Activated CD8-positive, alpha-beta memory T cell treated with anti-CD3 and anti-CD28 coated beads, Interleukin-2, amount 50 U/mL, for 1 hour (primary cell): ENCODE data around the gene PSMB2.
A peak's percentile ranks its signal among the peaks of the same experiment; 100 is the strongest.

Experiments
- DNase-seq: peaks from one replicate; pipeline ENCODE4 v3.0.0-alpha.2; 2020; ENCODE audit errors: extremely low read depth

Gene PSMB2

DNA sequence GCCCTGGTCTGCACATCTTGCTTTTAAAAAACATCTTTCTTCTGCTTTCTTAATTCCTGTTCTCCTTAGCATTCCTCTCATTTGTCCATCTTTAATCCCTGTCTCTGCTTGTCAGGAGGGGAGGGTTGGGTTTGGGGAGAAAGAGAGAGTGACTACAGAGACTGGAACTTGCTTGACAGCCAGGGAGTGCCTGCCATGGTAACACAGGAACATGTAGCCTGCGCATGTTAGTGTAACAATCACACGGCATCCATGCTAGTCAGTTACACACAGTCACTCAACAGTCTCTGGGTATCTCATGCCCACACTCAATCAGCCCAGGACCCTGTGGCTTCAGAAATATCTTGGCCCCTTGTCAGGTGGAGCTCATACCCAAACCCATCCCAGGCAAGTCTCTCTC lies 69.0 kb downstream of the PSMB2 start:
- no peak for DNase-seq

DNA sequence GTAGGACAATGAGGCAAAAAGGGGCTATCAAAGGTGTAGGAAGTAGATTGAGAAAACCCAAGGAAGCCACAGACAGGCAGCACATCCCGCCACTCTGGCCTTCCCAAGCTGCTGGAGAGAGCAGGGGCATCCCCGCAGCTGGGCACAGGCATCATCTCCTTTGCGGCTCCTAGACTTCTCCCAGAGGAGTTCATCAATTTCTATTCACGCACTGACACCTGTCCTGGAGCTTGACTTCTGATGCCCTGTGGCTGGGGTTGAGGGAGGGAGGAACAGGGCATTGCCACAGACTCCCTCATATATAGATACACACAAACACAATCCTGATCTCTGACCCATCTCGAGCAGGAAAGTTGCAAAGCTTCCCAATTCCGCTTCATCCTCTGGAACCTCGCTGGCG lies 70.1 kb downstream of the PSMB2 start:
- no peak for DNase-seq

DNA sequence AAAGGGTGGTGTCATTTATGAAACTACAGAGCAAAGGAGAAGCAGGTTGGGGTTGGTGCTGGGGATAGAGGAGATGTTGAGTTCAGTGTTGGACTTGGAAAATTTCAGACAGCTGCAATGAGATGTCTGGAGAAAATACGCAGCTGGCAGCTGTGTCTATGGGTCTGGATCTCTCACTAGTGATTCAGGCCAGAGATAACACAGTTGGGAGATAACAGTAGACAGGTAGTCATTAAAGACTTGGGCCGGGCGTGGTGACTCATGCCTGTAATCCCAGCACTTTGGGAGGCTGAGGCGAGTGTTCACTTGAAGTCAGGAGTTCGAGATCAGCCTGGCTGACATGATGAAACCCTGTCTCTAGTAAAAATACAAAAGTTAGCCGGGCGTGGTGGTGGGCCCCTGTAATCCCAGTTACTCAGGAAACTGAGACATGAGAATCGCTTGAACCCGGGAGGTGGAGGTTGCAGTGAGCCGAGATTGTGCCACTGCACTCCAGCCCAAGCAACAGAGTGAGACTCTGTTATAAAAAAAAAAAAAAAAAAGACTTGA lies 70.7 kb downstream of the PSMB2 start:
- DNase-seq: no peak

DNA sequence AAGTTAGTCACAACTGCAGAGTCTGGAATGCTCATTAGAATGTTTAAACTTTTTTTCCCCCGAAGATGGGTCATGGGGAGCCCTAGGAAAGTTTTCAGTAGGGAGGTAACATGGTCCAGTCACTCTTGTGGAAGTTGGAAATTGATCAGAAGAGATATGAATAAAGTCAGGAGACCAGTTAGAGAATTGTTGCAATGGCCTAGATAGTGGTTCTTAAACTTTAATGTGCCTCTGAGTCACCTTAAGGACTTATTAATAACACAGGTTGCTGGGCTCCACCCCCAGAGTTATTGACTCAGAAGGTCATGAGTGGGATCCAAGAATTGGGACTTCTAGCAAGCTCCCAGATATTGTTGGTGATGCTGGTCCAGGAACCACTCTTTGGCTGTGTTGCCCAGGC lies 71.4 kb downstream of the PSMB2 start:
- DNase-seq: no peak

DNA sequence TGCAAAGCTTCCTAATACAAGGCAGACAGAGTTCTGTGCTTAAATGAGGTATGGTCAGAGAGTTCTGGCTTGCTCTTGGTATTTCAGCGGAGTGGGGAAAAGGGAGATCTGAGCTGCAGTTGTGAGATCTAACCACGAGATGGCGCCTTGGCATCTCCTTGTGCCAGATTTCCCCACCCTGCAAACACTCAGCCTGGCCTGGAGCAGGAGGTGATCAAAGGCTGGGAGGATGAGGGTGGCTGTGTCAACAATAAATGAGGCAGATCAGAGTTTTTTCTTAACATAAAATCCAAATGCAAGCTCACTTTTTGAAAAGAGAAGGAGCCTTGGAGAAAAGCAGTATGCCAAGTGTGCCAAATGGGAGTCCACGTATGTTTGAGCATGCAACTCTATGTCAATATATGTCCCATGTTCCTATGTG lies 72.3 kb downstream of the PSMB2 start:
- no peak for DNase-seq

DNA sequence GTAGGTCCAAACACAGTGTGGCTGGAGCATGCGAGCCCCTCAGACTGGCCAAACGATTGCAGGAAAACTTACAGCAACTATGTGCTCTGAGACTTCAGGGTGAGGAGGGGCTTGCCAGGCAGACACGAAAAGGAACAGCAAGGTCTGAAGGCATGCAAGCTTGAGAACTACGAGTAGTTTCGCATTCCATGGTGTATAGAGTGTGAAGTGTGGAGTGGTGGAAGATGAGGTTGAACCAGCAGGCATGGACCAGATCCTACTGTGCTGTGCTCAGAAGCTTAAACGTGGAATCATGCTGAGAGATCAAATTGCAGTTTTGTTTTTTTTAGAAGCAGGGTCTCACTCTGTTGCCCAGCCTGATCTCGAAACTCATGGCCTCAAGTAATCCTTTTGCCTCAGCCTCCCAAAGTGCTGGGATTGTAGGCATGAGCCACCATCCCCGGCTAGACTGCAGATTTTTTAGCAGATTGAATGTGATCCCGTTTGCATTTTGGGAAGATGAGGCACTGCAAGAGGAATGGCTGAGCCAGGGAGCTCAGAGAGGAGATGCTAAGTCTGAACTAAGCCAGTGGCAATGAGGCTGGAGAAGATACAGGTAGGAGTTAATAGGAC lies 73.3 kb downstream of the PSMB2 start:
- DNase-seq: no peak

DNA sequence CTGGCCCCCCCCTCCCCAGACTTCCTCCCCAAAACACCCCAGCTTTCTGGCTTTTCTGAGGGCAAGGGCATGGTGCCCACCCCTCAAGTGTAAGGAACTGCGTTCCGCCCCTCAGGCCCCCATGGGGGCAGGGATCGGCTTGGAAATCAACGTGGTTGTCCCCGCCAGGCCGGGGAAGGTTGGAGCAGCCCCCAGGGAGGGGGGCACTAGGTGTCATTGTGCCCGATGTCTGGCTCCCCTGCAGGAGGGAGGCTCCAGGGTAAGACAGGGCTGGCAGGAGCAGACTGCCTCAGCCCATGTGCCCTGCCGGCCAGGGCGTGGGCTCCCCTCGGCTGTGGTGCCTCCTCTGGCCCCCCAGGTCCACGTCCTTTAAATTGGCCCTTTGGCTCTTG lies 75.6 kb downstream of the PSMB2 start:
- DNase-seq: no peak

DNA sequence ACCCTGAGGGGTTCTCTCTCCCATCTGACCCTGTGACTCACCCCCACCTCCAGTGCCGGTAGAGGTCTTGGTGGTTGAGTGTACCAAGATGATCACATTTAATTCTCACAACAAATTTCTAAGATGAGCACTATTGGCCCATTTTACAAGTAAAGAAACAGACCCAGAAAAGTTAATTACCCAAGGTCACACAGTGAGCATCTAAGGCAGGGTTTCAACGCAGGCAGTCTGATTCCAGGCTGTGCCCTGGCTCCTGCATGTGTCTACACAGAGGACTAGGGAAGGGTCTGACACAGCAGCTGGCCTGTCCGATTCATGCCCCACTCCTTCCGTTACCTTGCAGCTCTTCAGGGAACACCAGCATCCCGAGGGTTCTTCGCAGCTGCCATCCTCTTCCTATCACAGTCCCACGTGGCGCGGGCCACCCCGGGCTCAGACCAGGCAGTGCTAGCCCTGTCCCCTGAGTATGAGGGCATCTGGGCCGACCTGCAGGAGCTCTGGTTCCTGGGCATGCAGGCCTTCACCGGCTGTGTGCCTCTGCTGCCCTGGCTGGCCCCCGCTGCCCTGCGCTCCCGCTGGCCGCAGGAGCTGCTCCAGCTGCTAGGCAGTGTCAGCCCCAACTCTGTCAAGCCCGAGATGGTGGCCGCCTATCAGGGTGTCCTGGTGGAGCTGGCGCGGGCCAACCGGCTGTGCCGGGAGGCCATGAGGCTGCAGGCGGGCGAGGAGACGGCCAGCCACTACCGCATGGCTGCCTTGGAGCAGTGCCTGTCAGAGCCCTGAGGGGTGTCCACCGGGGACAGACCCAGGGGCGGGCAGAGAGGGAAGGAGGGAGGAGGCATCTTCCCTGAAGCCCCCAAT lies 76.2 kb downstream of the PSMB2 start:
- DNase-seq: no peak

DNA sequence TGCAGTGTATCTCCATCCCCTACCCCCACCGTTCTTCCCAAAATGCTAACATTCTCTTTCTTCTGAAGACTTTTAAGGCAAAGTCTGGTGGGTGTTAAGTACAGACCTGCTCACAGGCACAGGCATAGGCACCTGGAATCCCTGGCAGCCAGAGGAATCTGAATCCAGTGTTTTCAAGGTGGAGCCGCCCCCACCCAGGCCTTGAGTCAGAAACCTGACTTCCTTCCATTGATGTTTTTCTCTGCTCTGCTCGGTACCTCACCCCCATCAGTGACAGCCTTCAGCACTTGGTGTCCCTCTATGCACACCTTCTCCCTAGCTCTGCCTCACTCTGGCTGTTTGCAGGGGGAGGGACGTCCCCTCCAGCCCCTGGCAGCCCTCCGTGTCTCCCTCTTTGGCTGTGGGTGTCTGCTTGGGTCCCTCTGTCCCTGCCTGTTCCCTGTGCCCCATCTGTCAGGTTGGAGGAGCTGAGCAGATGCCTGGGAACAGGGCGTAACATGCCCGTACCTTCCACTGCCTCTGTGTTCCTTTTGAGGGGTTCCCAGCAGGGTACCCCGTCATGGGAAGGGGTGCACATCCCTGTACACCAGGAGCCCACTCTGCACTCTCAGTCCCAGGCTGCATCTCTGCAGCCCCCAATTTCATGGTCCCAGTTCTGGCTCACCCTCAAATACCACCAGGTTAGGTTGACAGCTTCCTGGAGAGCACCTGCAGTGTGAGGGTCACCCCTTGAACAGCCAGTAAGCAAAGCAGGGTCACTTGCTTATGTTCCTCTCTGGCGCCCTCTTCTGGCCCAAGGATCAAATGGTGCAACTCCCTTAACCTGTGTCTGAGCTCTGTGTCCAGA lies 77.1 kb downstream of the PSMB2 start:
- peak; percentile 52 for DNase-seq

DNA sequence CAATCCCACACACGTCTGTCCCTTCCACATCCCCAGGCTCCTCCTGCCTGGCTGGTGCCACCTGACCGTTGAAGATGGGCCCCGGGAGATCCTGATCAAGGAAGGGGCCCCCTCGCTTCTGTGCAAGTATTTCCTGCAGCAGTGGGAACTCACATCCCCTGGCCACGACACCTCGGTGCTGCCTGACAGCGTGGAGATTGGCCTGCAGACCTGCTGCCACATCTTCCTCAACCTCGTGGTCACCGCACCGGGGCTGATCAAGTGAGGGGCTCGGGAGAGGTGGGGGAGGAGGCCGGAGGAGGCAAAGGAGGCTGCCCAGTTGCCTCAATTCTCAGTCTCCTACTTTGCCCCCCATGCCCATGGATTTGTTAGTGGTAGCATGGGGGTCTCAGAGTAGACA lies 78.2 kb downstream of the PSMB2 start:
- DNase-seq: no peak

DNA sequence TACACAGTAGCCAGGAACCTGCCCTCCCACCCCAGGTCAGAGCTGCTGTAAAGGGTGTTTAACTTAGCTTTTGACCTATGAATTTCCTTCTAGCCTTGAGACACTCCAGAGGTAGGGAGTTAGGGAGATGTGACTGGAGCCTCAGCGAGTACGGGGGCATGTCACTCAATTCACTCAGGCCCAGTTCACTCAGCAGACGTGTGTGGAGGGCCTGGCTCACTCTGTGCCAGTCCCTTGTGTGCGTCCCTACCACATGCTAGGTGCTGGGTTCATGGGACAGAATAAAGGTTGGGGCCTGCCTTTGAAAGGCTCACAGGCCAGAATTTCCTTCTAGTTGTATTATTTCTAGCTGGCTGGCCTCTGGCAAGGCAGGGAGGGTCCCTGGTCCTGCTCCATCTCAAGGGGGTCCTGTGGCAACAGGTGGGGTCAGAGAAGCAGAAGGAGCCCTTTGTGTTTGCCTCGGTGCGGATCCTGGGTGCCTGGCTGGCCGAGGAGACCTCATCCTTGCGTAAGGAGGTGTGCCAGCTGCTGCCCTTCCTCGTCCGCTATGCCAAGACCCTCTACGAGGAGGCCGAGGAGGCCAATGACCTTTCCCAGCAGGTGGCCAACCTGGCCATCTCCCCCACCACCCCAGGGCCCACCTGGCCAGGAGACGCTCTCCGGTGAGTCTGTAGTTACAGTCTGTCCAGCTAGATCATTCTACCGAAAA lies 79.2 kb downstream of the PSMB2 start:
- DNase-seq: no peak

DNA sequence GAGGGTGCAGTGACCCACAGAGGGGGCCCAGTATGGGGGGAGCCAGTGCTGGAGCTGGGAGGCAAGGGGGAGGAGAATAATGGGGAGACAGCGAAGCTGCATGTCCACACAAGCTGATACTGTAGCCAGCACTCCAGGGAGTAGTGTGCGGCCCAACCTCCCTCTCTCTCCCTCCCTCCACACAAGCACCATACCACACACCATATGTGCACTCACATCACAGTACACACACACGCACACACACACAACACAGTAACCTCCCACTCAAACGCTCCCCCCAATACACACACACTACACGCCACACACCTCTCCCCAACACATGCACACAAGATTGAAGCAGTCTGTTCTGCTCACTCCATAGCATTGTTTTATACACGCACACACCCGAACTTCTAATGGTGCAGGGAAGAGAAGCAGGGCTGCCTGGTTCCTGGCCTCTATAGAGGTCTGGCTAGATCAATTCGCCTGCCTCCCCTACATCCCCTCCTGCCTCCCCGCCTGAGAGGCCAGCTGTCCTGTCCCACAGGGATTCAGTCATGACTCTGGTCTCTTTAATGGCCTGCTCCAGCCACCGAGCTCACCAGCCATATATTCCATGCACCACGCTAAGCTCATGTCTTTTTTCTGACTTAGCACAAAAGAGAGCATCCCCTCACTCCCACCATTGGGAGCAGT lies 79.9 kb downstream of the PSMB2 start:
- no peak for DNase-seq

DNA sequence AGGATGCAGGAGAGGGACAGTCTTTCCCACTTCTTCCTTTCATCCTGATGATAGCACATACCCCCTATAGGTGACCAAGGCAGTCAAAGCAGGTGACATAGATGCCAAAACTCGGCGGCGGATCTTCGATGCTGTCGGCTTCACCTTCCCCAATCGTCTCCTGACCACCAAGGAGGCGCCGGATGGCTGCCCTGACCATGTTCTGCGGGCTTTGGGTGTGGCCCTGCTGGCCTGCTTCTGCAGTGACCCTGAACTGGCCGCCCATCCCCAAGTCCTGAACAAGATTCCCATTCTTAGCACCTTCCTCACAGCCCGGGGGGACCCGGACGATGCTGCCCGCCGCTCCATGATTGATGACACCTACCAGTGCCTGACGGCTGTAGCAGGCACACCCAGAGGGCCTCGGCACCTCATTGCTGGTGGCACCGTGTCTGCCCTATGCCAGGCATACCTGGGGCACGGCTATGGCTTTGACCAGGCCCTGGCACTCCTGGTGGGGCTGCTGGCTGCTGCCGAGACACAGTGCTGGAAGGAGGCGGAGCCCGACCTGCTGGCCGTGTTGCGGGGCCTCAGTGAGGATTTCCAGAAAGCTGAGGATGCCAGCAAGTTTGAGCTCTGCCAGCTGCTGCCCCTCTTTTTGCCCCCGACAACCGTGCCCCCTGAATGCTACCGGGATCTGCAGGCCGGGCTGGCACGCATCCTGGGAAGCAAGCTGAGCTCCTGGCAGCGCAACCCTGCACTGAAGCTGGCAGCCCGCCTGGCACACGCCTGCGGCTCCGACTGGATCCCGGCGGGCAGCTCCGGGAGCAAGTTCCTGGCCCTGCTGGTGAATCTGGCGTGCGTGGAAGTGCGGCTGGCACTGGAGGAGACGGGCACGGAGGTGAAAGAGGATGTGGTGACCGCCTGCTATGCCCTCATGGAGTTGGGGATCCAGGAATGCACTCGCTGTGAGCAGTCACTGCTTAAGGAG lies 80.8 kb downstream of the PSMB2 start:
- no peak for DNase-seq

DNA sequence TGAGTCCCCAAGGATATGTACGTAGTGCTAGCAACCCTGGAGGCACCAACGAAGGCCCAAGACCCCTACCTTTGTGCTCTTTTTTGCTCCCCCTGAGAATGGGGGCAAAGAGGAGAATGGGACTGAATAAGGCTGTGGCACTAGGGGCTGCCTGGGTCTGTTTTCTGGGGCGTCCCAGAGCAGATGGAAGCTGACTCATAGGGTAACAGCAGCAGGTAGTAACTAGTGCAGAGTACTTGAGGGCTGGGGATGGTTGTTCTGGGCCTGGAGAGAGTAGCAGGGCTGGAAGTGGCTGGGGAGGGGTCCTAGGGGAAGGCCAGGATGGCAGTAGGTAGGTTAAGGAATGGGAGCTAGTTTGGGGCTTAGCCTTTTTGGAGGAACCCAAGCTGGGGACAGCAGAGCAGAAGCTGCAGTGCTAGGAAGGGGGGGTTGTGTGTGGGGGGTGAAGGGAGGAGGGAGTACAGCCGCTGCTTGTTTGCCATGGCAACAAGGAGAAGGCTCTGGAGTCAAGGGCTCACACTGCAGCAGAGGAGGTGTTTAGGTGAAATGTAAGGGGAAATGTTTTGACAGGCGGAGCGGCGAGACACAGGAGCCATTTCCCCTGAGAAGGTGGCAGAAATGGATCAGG lies 81.9 kb downstream of the PSMB2 start:
- no peak for DNase-seq

DNA sequence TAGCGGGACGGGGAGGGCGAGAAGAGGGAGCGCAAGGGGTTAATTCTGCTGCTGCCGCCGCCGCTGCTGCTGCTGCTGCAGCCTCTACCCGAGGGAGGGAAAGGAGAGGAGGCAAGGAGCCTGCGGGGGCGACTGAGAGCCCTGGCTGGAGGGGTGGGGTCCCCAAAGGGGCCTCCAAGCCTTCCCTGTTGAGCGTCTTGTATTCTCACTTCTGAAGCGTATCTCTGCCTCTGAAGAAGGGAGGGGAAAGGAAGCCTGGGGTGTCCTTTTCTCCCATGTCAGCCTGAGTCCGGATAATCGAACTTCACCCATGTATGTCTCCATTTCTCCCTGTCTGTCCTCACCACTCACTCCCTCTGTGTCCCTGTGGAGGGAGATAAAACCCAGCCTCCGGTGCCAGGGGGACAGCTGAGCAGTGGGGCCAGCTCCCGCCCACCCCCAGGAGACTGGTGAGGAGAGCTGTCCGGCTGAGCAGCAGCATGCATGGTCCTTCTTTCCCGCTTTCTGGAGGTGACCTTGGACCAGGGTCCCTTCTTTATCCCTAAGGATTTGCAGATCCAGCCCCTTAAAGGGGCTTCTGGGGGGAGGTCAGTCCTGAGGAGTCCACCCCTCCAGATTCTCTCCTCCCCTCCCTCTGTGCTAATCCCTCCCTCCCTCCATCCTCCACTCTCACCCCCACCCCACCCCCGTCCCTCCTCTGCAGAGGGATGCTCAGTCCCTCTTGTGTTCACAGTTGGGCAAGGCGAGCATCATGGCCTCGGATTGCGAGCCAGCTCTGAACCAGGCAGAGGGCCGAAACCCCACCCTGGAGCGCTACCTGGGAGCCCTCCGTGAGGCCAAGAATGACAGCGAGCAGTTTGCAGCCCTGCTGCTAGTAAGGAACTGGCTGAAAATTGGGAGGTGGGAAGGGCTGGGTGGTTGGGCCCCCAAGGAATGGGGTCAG lies 82.7 kb downstream of the PSMB2 start:
- no peak for DNase-seq

DNA sequence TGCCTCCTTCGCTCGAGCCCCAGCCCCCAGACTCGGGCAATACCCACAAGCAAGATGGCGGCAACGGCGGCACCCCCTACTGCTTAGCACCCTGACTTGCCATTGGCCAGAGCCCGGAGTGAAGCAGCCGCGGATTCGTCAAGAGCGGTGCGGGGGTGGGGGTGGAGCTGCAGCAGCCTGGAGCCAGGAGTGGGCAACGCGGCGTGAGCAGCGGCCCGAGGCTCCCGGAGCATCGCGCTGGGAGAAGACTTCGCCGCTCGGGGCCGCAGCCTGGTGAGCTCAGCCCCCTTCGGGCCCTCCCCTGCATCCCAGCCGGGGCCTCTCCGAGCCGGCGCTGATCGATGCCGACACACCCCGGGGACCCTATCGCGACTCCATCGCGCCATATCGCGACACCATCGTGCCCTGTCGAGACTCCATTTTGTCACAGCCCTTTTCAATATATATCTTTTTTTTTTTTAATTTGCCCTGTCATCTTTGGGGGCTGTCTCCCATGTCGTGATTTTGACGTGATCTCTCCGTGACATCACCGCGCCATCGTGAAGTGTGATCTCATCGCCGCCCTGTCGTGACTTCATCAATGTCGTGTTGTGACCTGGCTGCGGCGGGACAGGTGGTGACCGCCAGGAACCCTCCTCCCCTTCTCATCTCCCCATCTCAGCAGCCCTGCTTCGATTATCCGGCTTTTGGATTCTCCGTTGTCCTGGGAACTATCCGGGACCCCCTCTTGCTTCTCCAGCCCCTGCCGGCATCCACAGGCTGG lies 83.5 kb downstream of the PSMB2 start, which contains the start of gene NCDN:
TSS of gene NCDN (plus strand) at position 189 of the 763 bp plus-strand sequence. CDS start at position 581, 392 bp downstream.
- DNase-seq: peak; percentile 85

DNA sequence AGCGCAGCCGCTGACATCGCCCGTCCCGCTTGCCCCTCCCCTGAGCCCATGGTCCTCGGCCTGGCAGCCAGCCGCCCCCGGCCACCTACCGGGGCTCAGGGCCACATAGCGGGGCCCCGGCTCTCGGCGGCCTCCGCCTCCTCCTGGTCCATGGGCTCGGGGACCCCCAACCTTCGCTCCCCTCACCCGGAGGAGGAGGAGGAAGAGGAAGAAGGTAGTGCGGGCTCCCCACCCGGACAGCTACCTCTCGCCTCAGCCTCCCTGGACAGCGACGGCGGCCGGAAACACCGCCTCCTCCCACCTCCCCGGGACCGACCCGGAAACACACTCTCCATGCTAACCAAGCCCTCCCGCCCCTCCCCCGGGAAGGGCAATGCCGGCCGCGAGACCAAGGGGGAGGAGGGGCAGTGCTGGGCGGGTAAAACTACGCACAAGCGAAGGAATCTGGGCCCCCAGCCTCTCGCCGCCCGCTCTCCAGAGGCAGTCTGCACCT lies 84.2 kb downstream of the PSMB2 start, which contains the start of gene KIAA0319L:
TSS of gene KIAA0319L (minus strand) at position 286 of the 493 bp plus-strand sequence. CDS start 2,912 bp downstream, outside the sequence.
- no peak for DNase-seq
